Heart left ventricle (tissue), 16 donors: ENCODE measurements around the gene PACSIN1. TPM values are rescaled to one million over a fixed set of nuclear protein-coding genes. Genes with fewer than 3 reads are reported as not detected.

Experiments used
- ATAC-seq, 4 donors: fragments of 200-7000 bp; cut with Tn5 transposase; one replicate each; pipeline ENCODE4 v1.9.1; 2020 to 2022; ENCODE audit warnings: moderate library complexity in 4 of 4, mild to moderate bottlenecking in 3 of 4, moderate number of reproducible peaks in 1 of 4
- DNase-seq, 5 donors: peaks; one replicate each; pipeline ENCODE4 v3.0.0-alpha.2; 2020
- H3K27ac ChIP-seq, 12 donors: fragments of 200-600 bp; sonication (generic) in 4 of 12; one replicate each; pipeline versions ENCODE4 v1.5.0 to v1.8.0; 2016 to 2022; ENCODE audit warnings: mild to moderate bottlenecking in 2 of 12
- H3K27me3 ChIP-seq, 9 donors: fragments of 200-600 bp; sonication (generic) in 2 of 9; one replicate each; pipeline versions ENCODE4 v1.5.1 to v1.8.0; 2016 to 2022; ENCODE audit warnings: mild to moderate bottlenecking in 3 of 9
- H3K36me3 ChIP-seq, 9 donors: fragments of 200-600 bp; sonication (generic) in 2 of 9; one replicate each; pipeline versions ENCODE4 v1.5.0 to v1.8.0; 2018 to 2022; ENCODE audit warnings: mild to moderate bottlenecking in 2 of 9
- H3K4me1 ChIP-seq, 12 donors: fragments of 200-600 bp; sonication (generic) in 4 of 12; one replicate each; pipeline versions ENCODE4 v1.5.0 to v1.8.0; 2016 to 2022; ENCODE audit warnings: mild to moderate bottlenecking in 3 of 12
- H3K4me3 ChIP-seq, 12 donors: fragments of 200-600 bp; sonication (generic) in 4 of 12; one replicate each; pipeline versions ENCODE4 v1.5.0 to v1.8.0; 2017 to 2022; ENCODE audit warnings: mild to moderate bottlenecking in 9 of 12, moderate library complexity in 4 of 12
- H3K9me3 ChIP-seq, 12 donors: fragments of 200-600 bp; sonication (generic) in 4 of 12; one replicate each; pipeline versions ENCODE4 v1.5.0 to v1.8.0; 2016 to 2022; ENCODE audit warnings: mild to moderate bottlenecking in 1 of 12
- POLR2A ChIP-seq, 2 donors: fragments of 450-650 bp; IDR thresholded peaks; one replicate each; pipeline ENCODE4 v1.6.1; 2017; ENCODE audit warnings: antibody characterized with exemption in 2 of 2, mild to moderate bottlenecking in 2 of 2, moderate library complexity in 2 of 2
- WGBS, 4 donors: extraction: QIAGEN DNeasy Blood & Tissue Kit in 2 of 4; methylation state at CpG; one replicate each; pipeline versions ENCODE4 v1.1.5 to v1.1.7; 2013 to 2018; 5-methylcytosine and 5-hydroxymethylcytosine counted together
- intact Hi-C, 10 donors: fragments of 100-400 bp; cut with DNase I; formaldehyde crosslinking; loops; one replicate each; pipeline versions ENCODE4 v1.11.1 to v1.14.2; 2022
- polyA plus RNA-seq, 2 donors: library from polyadenylated mRNA; stranded (reverse); fragments of 200-250 nt; gene quantifications; one replicate each; pipeline ENCODE4 v1.2.3, GENCODE V29; 2013
- total RNA-seq, 9 donors: library from RNA; depleted of rRNA in 2 of 9; stranded (reverse); fragments of >200 nt in 2 of 9; fragmentation: NEBNext Ultra II Directional in 3 of 9; extraction: Animal tissue kit (Norgen Biotek cat#: 25700) in 3 of 9; gene quantifications; one replicate each; pipeline versions ENCODE4 v1.1.0 to v1.2.4, GENCODE V29; 2016 to 2023
- TF ChIP-seq, protein P1 (sequence below), 12 donors: fragments of 200-600 bp; sonication (generic) in 4 of 12; IDR thresholded peaks; one replicate each; pipeline versions ENCODE4 v1.5.0 to v1.8.0; 2018 to 2022; ENCODE audit warnings: antibody characterized with exemption in 12 of 12, mild to moderate bottlenecking in 5 of 12
- donor health status: ischemic (EF 13 %, LVEDD 7.1; RV severe dilation, severe dysfunction).
- donor health status: healthy with polysubstance abuse.
- donor health status: DM: no; HTN: yes; CAD: no.
- donor health status: DM: no; HTN: no; CAD: no.
- donor health status: ischemic (EF 25% LVEDD 6.9; RV normal size, moderate dysfunction).
- donor health status: ischemic (EF 25% LVEDD 5.7; RV mildly dilated, moderate dysfunction).
- donor health status: healthy.
- donor health status: DM: yes; HTN: yes; CAD: no.
- donor health status: ischemic (EF 35%, LVEDD 5.7; RV mildly dilated, moderate dysfunction).
- donor health status: nonischemic (EF 11% LVEDD 7.7; RV severe dilation, severe dysfunction).
- donor health status: DM: yes; HTN: yes; CAD: no.
- donor health status: PGD.
- donor health status: ischemic (EF 29% LVEDD 5.4; RV normal size, mild dysfunction).
- donor health status: nonischemic (EF 23%, LVEDD 6.1; RV moderate dilation, normal function).

PACSIN1 gene
- total and polyA plus RNA-seq, 11 donors, result 1.6 to 12.7 (median 6.0) TPM

DNA sequence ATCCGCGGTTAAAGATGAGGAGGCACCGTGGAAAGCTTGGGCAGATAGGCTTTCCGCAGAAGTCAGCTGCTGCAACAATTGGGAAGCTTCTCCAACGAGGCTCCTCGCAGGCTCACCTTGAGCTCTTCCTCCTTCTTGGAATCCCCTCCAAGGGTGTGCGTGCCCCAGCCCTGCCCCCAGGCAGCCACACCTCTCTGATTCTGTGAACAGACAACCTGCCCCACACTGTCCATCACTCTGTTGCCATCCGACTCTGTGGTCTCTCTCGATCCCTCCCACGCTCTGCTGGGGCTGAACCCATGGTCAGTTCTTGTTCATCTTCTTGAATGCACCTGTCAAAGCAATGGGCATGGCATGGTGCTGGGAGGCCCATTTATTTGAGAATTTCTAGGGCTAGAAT is 31.5 kb downstream of the PACSIN1 start:
- WGBS, 4 donors, result 77 to 83% (median 82%) methylated on average over 10 of the region's 10 CpGs
- no peak for ATAC-seq
- intact Hi-C loops, result no loop called here
- Histone ChIP-seq H3K4me3 (no peak overlapping the region), H3K27me3 (no peaks in the 10 kb centered on the region), H3K36me3 (no peaks in the 10 kb centered on the region), H3K27ac (no peak overlapping the region), H3K4me1 (no peaks in the 10 kb centered on the region), H3K9me3 (peaks cover 0 to 26% (median 8%) of the 10 kb centered on the region in 12 donors)
- no peak for DNase-seq
- TF ChIP-seq, protein P1, sequence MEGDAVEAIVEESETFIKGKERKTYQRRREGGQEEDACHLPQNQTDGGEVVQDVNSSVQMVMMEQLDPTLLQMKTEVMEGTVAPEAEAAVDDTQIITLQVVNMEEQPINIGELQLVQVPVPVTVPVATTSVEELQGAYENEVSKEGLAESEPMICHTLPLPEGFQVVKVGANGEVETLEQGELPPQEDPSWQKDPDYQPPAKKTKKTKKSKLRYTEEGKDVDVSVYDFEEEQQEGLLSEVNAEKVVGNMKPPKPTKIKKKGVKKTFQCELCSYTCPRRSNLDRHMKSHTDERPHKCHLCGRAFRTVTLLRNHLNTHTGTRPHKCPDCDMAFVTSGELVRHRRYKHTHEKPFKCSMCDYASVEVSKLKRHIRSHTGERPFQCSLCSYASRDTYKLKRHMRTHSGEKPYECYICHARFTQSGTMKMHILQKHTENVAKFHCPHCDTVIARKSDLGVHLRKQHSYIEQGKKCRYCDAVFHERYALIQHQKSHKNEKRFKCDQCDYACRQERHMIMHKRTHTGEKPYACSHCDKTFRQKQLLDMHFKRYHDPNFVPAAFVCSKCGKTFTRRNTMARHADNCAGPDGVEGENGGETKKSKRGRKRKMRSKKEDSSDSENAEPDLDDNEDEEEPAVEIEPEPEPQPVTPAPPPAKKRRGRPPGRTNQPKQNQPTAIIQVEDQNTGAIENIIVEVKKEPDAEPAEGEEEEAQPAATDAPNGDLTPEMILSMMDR (IDR thresholded peaks at IDR 0.05), result no peak
- no peak for TF ChIP-seq POLR2A (IDR thresholded peaks at IDR 0.05)

- DNase-seq, result no peak
- Histone ChIP-seq H3K27ac (no peak overlapping the region), H3K4me1 (no peaks in the 10 kb centered on the region), H3K36me3 (no peaks in the 10 kb centered on the region), H3K9me3 (peaks cover 0 to 21% (median 2%) of the 10 kb centered on the region in 12 donors), H3K4me3 (no peak overlapping the region), H3K27me3 (no peaks in the 10 kb centered on the region)
- ATAC-seq, result no peak
- intact Hi-C loops, result no loop called here
- no peak for TF ChIP-seq POLR2A (IDR thresholded peaks at IDR 0.05)
- TF ChIP-seq, protein P1 (IDR thresholded peaks at IDR 0.05), result no peak
- WGBS, 4 donors, result 67 to 75% (median 73%) methylated on average over 5 of the region's 5 CpGs
Observed at GRCh38 chr6:34506718-34507117, 40.8 kb downstream of the PACSIN1 start.

- H3K36me3 ChIP-seq, result no peaks in the 10 kb centered on the region
- H3K27ac ChIP-seq, result no peak overlapping the region
- no peaks in the 10 kb centered on the region for H3K4me1 ChIP-seq
- no peak for DNase-seq
- no peaks in the 10 kb centered on the region for H3K27me3 ChIP-seq
- H3K9me3 ChIP-seq, result peaks cover 0 to 14% (median 2%) of the 10 kb centered on the region in 12 donors
- TF ChIP-seq POLR2A (IDR thresholded peaks at IDR 0.05), result no peak
- TF ChIP-seq, protein P1 (IDR thresholded peaks at IDR 0.05), result no peak
- no peak for ATAC-seq
- WGBS, 4 donors, result 92 to 96% (median 93%) methylated on average over 3 of the region's 3 CpGs
- intact Hi-C loops, result no loop called here
- no peak overlapping the region for H3K4me3 ChIP-seq
Observed at GRCh38 chr6:34508425-34508824, 42.5 kb downstream of the PACSIN1 start.

GRCh38 chr6:34509782-34510181 is 43.9 kb downstream of the PACSIN1 start:
- Histone ChIP-seq H3K27me3 (peaks cover 0 to 2% (median 0%) of the 10 kb centered on the region in 9 donors), H3K36me3 (no peaks in the 10 kb centered on the region), H3K4me1 (peaks cover 0 to 5% (median 0%) of the 10 kb centered on the region in 12 donors), H3K27ac (no peak overlapping the region), H3K9me3 (peaks cover 0 to 14% (median 2%) of the 10 kb centered on the region in 12 donors), H3K4me3 (no peak overlapping the region)
- DNase-seq (no peak), ATAC-seq (no peak)
- intact Hi-C loops, result no loop called here
- WGBS, 4 donors, result 97 to 98% (median 97%) methylated on average over 4 of the region's 4 CpGs
- no peak for TF ChIP-seq POLR2A (IDR thresholded peaks at IDR 0.05)
- TF ChIP-seq, protein P1 (IDR thresholded peaks at IDR 0.05), result no peak
